Activated T-helper 17 cell treated with anti-CD3 and anti-CD28 coated beads, Interleukin-2, amount 50 U/mL, for 72 hours (primary cell): ENCODE data around the gene NME4. TPM values are rescaled to one million over a fixed set of nuclear protein-coding genes. Genes with fewer than 3 reads are reported as not detected.

Experiments used
- ATAC-seq: fragments of 150-1000 bp; cut with Tn5 transposase; replicated peaks from 2 replicates; pipeline ENCODE4 v1.10.0; 2021; ENCODE audit warnings: mild to moderate bottlenecking, moderate library complexity
- H3K27ac Mint-ChIP-seq: one replicate; pipeline ENCODE4 v1.8.0; 2022; ENCODE audit warnings: mixed read lengths
- H3K27me3 Mint-ChIP-seq: one replicate; pipeline ENCODE4 v1.8.0; 2022; ENCODE audit warnings: mixed read lengths
- H3K36me3 Mint-ChIP-seq: one replicate; pipeline ENCODE4 v1.8.0; 2022; ENCODE audit warnings: low read depth, mild to moderate bottlenecking, mixed read lengths
- H3K4me1 Mint-ChIP-seq: one replicate; pipeline ENCODE4 v1.8.0; 2022; ENCODE audit warnings: mixed read lengths
- H3K4me3 Mint-ChIP-seq: one replicate; pipeline ENCODE4 v1.8.0; 2022; ENCODE audit warnings: mild to moderate bottlenecking, mixed read lengths
- H3K9me3 Mint-ChIP-seq: one replicate; pipeline ENCODE4 v1.8.0; 2022; ENCODE audit warnings: mixed read lengths
- total RNA-seq, 2 donors: library from RNA; stranded (reverse); gene quantifications; one replicate each; pipeline ENCODE4 v1.2.3, GENCODE V29; 2022

Gene NME4
- total RNA-seq, 2 donors from 2014 or later, result 21.8 to 41.9 TPM

- H3K4me3 Mint-ChIP-seq, result no peak overlapping the region
- H3K27me3 Mint-ChIP-seq, result no peaks in the 10 kb centered on the region
- no peaks in the 10 kb centered on the region for H3K9me3 Mint-ChIP-seq
- no peak overlapping the region for H3K27ac Mint-ChIP-seq
- no peak for ATAC-seq
- H3K4me1 Mint-ChIP-seq, result peaks cover 6% of the 10 kb centered on the region
- H3K36me3 Mint-ChIP-seq, result peaks cover 15% of the 10 kb centered on the region
These were observed 46.0 kb downstream of the NME4 start for GRCh38 chr16:442976-443375.

DNA sequence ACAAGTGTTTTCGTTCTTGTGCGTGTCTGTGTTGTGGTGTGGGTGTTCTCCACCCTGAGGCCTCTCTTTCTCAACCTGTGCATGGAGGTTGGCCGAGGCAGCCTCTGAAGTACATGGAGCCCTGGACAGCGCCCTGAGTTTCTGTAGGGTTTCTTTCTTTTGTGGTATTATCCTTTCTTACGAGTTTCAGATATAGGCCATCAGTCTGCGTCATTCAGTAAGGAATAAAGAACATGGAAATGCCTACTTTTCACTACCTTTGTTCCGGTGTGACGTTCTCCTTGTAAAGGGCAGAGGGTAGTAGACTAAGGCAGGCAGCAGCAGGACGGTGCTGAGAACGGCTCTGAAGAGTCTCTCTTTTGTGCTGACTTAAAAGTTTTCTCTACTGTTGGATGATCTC is 47.0 kb downstream of the NME4 start:
- ATAC-seq, result no peak
- no peaks in the 10 kb centered on the region for H3K9me3 Mint-ChIP-seq
- H3K36me3 Mint-ChIP-seq, result peaks cover 15% of the 10 kb centered on the region
- H3K4me3 Mint-ChIP-seq, result no peak overlapping the region
- no peak overlapping the region for H3K27ac Mint-ChIP-seq
- no peaks in the 10 kb centered on the region for H3K27me3 Mint-ChIP-seq
- H3K4me1 Mint-ChIP-seq, result peaks cover 6% of the 10 kb centered on the region

GRCh38 chr16:445566-445965 is 48.6 kb downstream of the NME4 start:
- Mint-ChIP-seq H3K27ac (no peak overlapping the region), H3K4me1 (no peaks in the 10 kb centered on the region), H3K4me3 (no peak overlapping the region), H3K36me3 (peaks cover 8% of the 10 kb centered on the region), H3K27me3 (no peaks in the 10 kb centered on the region), H3K9me3 (no peaks in the 10 kb centered on the region)
- no peak for ATAC-seq

Other genes starting within 250 kb of the NME4 start
- gene HBZ, start 244.6 kb upstream of the NME4 start, total RNA-seq, result not detected
- gene HBM, start 231.2 kb upstream of the NME4 start, total RNA-seq, result not detected
- gene HBA2, start 224.3 kb upstream of the NME4 start, total RNA-seq, result not detected
- not detected for gene HBA1, start 220.5 kb upstream of the NME4 start, total RNA-seq
- not detected for gene HBQ1, start 216.7 kb upstream of the NME4 start, total RNA-seq
- gene LUC7L, start 167.8 kb upstream of the NME4 start, total RNA-seq, result 10 to 100 TPM; 54.8 to 65.4 TPM
- gene FAM234A, start 162.4 kb upstream of the NME4 start, total RNA-seq, result 1 to 10 TPM; 4.0 to 6.8 TPM
- gene RGS11, start 121.3 kb upstream of the NME4 start, total RNA-seq, result under 1 TPM in 1 of 2 donors, not detected in 1; 0.11 TPM
- not detected for gene ARHGDIG, start 116.6 kb upstream of the NME4 start, total RNA-seq
- not detected for gene PDIA2, start 114.0 kb upstream of the NME4 start, total RNA-seq
- 10 to 100 TPM; 16.2 to 18.4 TPM for gene AXIN1, start 44.5 kb upstream of the NME4 start, total RNA-seq
- gene MRPL28, start 26.7 kb upstream of the NME4 start, total RNA-seq, result 10 to 100 TPM; 63.4 to 86.2 TPM
- gene PGAP6, start 15.2 kb upstream of the NME4 start, total RNA-seq, result 10 to 100 TPM; 25.6 to 26.1 TPM
- 10 to 100 TPM; 12.0 to 12.7 TPM for gene DECR2, start 4.7 kb downstream of the NME4 start, total RNA-seq
- 10 to 100 TPM; 26.9 to 28.3 TPM for gene RAB11FIP3, start 28.4 kb downstream of the NME4 start, total RNA-seq
- 100 to 1,000 TPM in 1 of 2 donors, 10 to 100 TPM in 1; 61.1 to 117 TPM for gene CAPN15, start 130.5 kb downstream of the NME4 start, total RNA-seq
- gene PRR35, start 163.2 kb downstream of the NME4 start, total RNA-seq, result not detected
- gene NHLRC4, start 169.8 kb downstream of the NME4 start, total RNA-seq, result 1 to 10 TPM in 1 of 2 donors, under 1 TPM in 1; 0.80 to 1.1 TPM
- gene PIGQ, start 172.8 kb downstream of the NME4 start, total RNA-seq, result 10 to 100 TPM; 28.0 to 34.2 TPM
- gene RAB40C, start 192.9 kb downstream of the NME4 start, total RNA-seq, result 10 to 100 TPM; 12.9 TPM
- under 1 TPM; 0.45 to 0.53 TPM for gene WFIKKN1, start 233.8 kb downstream of the NME4 start, total RNA-seq
- gene METTL26, start 239.1 kb downstream of the NME4 start, total RNA-seq, result 100 to 1,000 TPM in 1 of 2 donors, 10 to 100 TPM in 1; 87.4 to 115 TPM
- 10 to 100 TPM; 29.2 to 54.5 TPM for gene MCRIP2, start 244.6 kb downstream of the NME4 start, total RNA-seq